CD4-positive, alpha-beta T cell treated with Interleukin-17A for 4 hours (primary cell): ENCODE data around the gene ASRGL1.
"Not testable (repeated sequence)": the region's sequence is repeated elsewhere in the genome, so short reads cannot be mapped to it uniquely, and the experiment has no call there.

ENCODE experiments used
- DNase-seq: peaks from one replicate; pipeline ENCODE4 v3.0.0-alpha.2; 2020; ENCODE audit warnings: mixed read lengths

The ASRGL1 gene

GRCh38 chr11:62353841-62354240 is 16.6 kb downstream of the ASRGL1 start:
- no peak for DNase-seq

DNA sequence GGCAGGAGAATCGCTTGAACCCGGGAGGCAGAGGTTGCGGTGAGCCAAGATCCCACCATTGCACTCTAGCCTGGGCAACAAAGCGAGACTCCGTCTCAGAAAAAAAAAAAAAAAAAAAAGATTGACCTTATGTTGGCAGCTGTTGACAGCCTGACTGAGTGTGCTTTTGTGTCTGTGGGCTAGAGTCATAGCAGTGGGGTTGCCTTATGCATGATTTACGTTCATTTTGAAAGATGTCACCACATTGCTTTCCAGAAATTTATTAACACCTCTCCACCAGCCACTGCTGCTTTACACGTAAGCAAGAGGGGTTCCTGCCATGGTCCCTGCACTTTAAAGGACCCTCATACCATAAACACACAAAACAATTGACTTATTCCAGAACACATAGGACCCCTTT is 21.0 kb downstream of the ASRGL1 start:
- no peak for DNase-seq

- no peak for DNase-seq
Observed at GRCh38 chr11:62359475-62359874, 22.2 kb downstream of the ASRGL1 start.

GRCh38 chr11:62360685-62361084 is 23.4 kb downstream of the ASRGL1 start:
- DNase-seq, result no peak

GRCh38 chr11:62368861-62369477 is 31.7 kb downstream of the ASRGL1 start:
- not testable (repeated sequence) for DNase-seq

- peak; percentile 62 for DNase-seq
Observed at GRCh38 chr11:62370743-62371440, 33.6 kb downstream of the ASRGL1 start.

- no peak for DNase-seq
Observed at GRCh38 chr11:62372871-62373270, 35.6 kb downstream of the ASRGL1 start.

DNA sequence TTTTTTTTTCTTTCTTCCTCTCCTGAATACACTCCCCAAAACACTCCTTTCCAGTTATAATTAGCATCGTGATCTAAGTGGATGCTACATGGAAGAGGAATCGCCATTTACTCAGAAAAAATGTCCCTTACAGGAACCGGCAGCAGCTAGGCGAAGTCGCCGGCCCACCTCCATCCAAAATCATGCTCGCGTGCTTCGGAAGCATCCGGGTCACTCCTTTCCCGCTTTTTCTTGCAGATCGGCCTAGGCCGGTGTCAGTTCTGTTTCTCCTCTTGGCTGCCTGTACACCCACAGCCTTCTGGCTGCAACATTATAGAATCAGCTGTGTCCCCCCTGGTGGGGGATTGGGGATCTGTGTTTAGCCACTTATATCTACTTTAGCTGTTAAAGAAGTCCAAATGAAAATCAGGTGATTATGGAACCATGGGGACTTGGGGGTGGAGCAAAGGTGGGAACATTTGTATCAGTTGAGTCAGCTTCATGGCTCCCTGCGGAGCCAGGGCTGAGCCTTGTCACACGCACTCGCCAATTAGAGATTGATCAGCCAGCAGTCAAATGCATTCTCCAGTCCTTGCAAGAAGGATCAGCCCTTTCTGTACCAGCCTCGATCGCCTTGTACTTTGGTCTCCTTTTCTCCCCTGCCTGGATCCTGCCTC is 36.3 kb downstream of the ASRGL1 start:
- DNase-seq, result no peak

DNA sequence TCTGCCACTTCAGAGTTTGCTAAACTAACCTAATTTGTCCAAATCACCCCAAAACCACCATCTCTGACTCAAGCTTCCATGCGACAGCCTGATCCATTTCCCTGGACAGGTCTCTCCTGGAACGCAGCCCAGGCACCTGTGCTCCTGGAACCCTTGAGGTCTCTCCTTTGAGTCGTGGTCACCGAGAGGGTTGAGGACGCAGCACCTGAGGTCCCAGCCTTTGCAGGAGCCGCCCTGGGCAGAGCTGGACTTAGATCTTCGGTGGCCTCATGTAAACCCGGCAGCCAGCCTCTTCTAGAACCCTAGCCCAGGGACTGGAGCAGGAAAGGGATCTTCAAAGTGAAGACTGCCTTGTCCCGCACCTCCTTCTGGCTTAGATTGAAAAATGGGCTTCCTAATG is 37.6 kb downstream of the ASRGL1 start:
- DNase-seq, result no peak

DNA sequence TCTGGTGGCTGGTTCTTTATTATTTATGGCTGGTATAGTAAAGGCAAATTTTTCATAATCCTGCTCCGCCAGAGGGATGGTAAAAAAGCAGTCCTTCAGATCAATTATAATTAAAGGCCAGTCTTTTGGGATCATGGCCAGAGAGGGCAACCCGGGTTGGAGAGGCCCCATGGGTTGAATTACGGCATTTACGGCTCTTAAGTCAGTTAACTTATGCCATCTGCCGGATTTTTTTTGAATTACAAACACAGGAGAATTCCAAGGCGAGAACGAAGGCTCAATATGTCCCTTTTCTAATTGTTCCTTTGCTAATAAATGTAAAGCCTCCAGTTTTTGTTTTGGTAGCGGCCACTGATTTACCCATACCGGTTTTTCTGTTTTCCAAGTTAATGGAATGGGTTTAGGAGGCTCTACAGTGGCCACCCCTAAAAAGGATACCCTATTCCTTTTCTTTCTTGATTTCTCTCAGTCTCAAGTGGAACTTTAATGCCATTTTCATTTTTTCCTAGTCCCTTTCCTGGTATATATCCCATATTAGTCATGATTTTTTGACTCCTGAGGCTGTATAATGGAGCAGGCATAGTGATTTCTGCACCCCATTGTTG is 41.3 kb downstream of the ASRGL1 start:
- not testable (repeated sequence) for DNase-seq

DNA sequence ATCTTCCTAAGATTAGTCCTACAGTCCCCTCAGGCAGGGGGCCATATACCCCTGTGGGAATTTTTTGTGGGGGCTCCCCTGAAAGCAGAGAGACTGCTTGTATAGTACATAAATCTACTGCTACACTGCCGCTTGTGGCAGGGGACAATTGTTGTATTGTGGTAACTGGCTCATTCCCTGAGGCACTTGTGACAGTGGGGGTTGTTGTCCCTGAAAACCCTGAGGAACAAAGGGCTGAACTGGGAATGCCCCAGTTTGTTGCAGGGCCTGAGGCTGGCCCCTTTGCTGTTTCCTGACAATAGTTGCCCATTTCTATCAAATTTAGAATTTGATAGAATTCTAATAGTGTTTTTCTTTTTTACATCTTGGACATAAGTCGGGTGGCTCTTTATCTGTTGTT is 42.3 kb downstream of the ASRGL1 start:
- not testable (repeated sequence) for DNase-seq

- DNase-seq, result peak; percentile 49
Observed at GRCh38 chr11:62380821-62381245, 43.6 kb downstream of the ASRGL1 start.

DNA sequence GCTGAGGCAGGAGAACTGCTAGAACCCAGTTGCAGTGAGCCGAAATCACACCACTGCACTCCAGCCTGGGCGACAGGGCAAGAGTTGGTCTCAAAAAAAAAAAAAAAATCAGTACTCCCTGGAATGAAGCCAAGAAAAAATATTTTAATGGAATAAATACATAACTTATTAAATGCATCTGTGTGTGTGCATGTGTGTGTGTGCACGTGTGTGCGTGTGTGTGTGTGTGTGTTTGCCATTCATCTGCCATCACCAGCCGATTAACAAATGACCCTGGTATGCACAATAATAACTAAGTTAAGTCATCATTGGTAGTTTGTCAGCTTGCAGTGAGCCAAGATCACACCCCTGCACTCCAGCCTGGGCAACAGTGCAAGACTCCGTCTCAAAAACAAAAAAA is 46.6 kb downstream of the ASRGL1 start:
- DNase-seq, result no peak

DNA sequence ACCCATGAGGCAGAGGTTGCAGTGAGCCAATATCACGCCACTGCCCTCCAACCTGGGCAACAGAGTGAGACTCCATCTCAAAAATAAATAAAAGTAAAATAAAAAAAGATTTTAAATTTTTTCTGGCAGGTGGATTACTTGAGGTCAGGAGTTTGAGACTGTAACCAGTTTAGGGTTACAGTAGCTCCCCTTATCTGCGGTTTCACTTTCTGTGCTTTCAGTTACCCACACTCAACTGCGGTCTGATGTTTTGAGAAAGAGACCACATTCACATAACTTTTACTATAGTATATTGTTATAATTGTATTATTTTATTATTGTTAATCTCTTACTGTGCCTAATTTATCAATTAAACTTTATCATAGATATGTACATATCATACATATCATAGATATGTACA is 48.8 kb downstream of the ASRGL1 start:
- not testable (repeated sequence) for DNase-seq

- no peak for DNase-seq
Observed at GRCh38 chr11:62387381-62387780, 50.1 kb downstream of the ASRGL1 start.

DNA sequence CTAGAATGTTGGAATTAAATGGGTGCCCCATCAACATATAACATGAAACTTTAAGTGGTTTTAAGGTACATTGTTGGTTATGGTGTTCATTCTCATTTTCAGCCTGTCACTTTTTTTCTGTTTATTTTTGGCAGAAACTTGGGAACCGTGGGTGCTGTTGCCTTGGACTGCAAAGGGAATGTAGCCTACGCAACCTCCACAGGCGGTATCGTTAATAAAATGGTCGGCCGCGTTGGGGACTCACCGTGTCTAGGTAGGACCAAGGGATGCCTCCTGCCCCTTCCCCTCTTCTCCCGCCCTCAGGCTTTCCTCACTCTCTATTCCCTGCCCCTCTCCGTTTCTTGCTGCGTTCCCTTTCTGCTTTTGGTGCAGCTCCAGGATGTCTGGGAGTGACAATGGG is 51.8 kb downstream of the ASRGL1 start:
- no peak for DNase-seq

- DNase-seq, result no peak
Observed at GRCh38 chr11:62390237-62390636, 53.0 kb downstream of the ASRGL1 start.

DNA sequence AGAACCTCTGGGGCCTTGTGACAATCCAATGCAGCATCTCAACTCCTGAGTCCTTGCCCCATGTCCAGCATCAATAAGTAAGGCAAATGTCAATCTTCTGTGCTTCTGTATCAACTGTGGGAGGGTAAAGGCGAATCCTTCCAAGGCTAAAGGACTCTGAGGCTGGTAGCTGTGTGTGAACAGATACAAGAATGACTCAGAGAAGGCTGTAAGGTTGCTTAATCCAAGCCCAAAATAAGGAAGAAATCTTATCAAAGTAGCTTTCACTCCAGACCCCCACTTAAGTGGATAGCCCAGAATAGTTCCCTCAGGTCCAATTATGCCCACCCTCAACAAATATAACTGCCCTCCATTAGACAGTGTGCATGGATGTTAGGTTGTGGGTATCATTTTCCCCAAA is 53.5 kb downstream of the ASRGL1 start:
- no peak for DNase-seq

GRCh38 chr11:62391642-62392425 is 54.6 kb downstream of the ASRGL1 start:
- DNase-seq, result no peak

DNA sequence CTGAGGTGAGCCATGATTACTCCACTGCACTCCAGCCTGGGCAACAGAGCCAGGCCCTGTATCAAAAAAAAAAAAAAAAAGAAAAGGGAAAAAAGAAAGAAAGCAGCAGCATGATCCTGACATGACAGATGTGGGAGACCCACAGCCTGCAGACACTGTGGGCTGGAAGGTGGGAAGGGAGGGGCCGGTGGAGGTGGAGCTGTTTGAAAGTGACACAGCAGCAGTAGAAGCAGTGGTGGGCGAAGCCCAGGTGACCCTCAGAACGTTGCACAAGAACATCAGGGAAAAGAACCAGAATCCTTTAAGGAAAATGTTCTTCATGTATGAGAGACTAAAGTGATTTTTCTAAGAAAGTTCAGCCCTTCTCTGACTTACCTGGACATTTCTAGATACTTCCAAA is 55.3 kb downstream of the ASRGL1 start:
- no peak for DNase-seq

DNA sequence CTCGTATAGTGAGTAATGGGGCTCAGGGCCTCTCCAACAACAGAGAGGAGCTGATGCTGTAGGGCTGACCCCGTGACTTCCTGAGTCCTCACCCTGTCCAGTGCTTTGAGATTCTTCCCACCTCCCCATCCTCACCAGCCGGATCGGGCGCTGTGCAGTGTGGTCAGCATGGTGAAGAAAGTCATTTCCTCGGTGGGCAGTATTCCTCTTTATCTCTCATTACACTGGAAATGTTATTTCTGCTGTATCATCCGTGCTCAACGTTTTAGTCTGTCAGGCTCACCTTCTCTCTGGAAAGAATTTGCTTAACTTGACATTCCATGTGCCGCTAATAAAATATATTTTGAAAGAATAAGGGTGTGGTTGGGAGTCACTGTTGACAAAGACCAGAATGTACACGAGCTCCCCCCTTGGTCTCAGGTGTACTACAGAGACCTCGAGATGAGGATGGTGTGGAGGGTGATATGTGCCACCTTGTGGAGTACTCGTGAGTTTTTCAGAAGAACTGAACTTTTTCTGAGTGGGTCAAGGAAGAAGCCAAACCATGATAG is 55.9 kb downstream of the ASRGL1 start:
- peak; percentile 48 for DNase-seq

DNA sequence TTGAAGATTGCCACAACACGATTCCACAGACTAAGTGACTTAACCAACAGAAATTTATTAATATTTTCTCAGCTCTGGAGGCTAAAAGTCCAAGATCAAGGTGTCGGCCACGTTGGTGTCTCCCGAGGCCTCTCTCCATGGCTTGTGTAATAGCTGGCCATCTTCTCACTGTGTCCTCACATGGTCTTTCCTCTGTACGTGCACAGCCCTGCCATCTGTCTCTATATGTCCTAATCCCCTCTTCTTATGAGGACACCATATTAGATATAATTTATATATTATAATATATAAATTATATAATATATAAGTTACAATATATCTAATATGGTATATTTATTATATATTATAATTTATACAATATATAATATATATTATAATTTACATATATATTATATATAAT is 56.5 kb downstream of the ASRGL1 start:
- no peak for DNase-seq
